Measurements from ENCODE around the gene MEI4.
"Not testable (repeated sequence)": the region's sequence is repeated elsewhere in the genome, so short reads cannot be mapped to it uniquely, and the experiment has no call there.

The MEI4 gene

DNA sequence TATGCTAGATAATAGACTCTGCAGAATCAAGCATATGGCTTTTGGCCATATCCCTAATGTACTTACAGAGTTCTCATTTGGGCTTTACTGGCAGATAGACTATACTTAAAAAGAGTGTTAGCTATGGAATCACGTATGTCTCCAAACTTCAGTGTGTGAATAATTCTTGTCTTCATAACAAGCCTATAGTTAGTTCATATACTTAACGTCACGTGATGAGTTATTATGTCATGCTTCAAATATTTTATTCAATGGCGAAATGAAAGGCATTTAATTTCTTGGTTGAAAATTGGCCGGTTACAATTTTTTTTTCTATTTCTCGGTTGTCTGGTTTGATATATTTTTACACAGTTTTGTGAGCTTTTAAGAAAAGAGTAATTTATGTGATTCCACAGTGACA, 62.7 kb downstream of the MEI4 start:
- no peak for TF ChIP-seq EZH2 (IDR thresholded peaks at IDR 0.05; ENCODE audit: borderline replicate concordance, low read depth, low read length, severe bottlenecking)
- TF ChIP-seq, protein P1, sequence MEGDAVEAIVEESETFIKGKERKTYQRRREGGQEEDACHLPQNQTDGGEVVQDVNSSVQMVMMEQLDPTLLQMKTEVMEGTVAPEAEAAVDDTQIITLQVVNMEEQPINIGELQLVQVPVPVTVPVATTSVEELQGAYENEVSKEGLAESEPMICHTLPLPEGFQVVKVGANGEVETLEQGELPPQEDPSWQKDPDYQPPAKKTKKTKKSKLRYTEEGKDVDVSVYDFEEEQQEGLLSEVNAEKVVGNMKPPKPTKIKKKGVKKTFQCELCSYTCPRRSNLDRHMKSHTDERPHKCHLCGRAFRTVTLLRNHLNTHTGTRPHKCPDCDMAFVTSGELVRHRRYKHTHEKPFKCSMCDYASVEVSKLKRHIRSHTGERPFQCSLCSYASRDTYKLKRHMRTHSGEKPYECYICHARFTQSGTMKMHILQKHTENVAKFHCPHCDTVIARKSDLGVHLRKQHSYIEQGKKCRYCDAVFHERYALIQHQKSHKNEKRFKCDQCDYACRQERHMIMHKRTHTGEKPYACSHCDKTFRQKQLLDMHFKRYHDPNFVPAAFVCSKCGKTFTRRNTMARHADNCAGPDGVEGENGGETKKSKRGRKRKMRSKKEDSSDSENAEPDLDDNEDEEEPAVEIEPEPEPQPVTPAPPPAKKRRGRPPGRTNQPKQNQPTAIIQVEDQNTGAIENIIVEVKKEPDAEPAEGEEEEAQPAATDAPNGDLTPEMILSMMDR (IDR thresholded peaks at IDR 0.05; ENCODE audit: borderline replicate concordance, extremely low read depth, low read length, poor library complexity, severe bottlenecking): no peak

DNA sequence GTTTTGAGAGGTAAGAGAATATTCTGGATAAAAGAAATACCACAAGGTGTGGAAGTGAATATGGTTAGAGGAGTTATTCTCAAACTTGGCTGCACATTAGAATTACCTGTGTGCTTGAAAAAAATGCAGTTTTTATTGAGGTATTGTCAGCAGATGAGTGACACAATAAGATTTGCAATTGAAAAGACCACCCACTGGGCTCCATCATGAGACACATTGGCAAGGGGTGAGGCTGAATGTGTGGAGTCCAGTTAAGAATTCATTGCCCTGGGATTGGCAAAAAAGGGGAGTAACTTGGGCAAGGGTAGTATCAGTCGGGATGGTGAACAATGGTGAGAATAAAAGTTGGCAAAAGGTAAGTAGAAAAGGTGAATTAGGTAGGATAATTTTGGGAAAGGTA, 63.5 kb downstream of the MEI4 start:
- no peak overlapping the region for H3K4me2 ChIP-seq (ENCODE audit: insufficient read depth, low read length)
- no peak overlapping the region for H3K4me3 ChIP-seq (ENCODE audit: low read depth in 1 of 2, low read length in 2 of 2)
- H3K4me1 ChIP-seq (ENCODE audit: insufficient read depth, low read length): no peaks in the 10 kb centered on the region
- no peaks in the 10 kb centered on the region for H3K9me3 ChIP-seq (ENCODE audit: insufficient read depth, low read length, severe bottlenecking)
- no peak overlapping the region for H2AFZ ChIP-seq (ENCODE audit: low read depth, low read length)
- ATAC-seq (ENCODE audit: insufficient read depth, low read depth): no peak
- no peaks in the 10 kb centered on the region for H3K36me3 ChIP-seq (ENCODE audit: insufficient read depth, low read length)
- no peak overlapping the region for H3K9ac ChIP-seq (ENCODE audit: low read depth, low read length)
- no peak overlapping the region for H3K27ac ChIP-seq (ENCODE audit: low read length)
- no peak for TF ChIP-seq EZH2 (IDR thresholded peaks at IDR 0.05; ENCODE audit: borderline replicate concordance, low read depth, low read length, severe bottlenecking)
- TF ChIP-seq, protein P1 (IDR thresholded peaks at IDR 0.05; ENCODE audit: borderline replicate concordance, extremely low read depth, low read length, poor library complexity, severe bottlenecking): no peak
- H4K20me1 ChIP-seq (ENCODE audit: insufficient read depth, low read length): no peaks in the 10 kb centered on the region
- no peak for DNase-seq
- no peaks in the 10 kb centered on the region for H3K27me3 ChIP-seq (ENCODE audit: insufficient read depth, low read length, poor library complexity)
- H3K79me2 ChIP-seq (ENCODE audit: insufficient read depth, low read length): no peaks in the 10 kb centered on the region

More for the DNA sequence above, 62.7 kb downstream of the MEI4 start:
- H3K79me2 ChIP-seq (ENCODE audit: insufficient read depth, low read length): no peaks in the 10 kb centered on the region
- no peaks in the 10 kb centered on the region for H3K9me3 ChIP-seq (ENCODE audit: insufficient read depth, low read length, severe bottlenecking)
- H3K4me1 ChIP-seq (ENCODE audit: insufficient read depth, low read length): no peaks in the 10 kb centered on the region
- ATAC-seq (ENCODE audit: insufficient read depth, low read depth): no peak
- H3K27me3 ChIP-seq (ENCODE audit: insufficient read depth, low read length, poor library complexity): no peaks in the 10 kb centered on the region
- H3K36me3 ChIP-seq (ENCODE audit: insufficient read depth, low read length): no peaks in the 10 kb centered on the region
- no peak overlapping the region for H3K9ac ChIP-seq (ENCODE audit: low read depth, low read length)
- H3K27ac ChIP-seq (ENCODE audit: low read length): no peak overlapping the region
- no peak overlapping the region for H3K4me3 ChIP-seq (ENCODE audit: low read depth in 1 of 2, low read length in 2 of 2)
- no peak for DNase-seq
- H3K4me2 ChIP-seq (ENCODE audit: insufficient read depth, low read length): no peak overlapping the region
- H2AFZ ChIP-seq (ENCODE audit: low read depth, low read length): no peak overlapping the region
- H4K20me1 ChIP-seq (ENCODE audit: insufficient read depth, low read length): no peaks in the 10 kb centered on the region

DNA sequence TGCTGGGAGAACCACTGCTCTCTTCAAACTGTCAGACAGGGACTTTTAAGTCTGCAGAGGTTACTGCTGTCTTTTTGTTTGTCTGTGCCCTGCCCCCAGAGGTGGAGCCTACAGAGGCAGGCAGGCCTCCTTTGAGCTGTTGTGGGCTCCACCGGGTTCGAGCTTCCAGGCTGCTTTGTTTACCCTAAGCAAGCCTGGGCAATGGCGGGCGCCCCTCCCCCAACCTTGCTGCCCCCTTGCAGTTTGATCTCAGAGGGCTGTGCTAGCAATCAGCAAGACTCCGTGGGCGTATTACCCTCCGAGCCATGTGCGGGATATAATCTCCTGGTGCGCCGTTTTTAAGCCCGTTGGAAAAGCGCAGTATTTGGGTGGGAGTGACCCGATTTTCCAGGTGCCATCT, 83.2 kb downstream of the MEI4 start:
- H3K4me3 ChIP-seq (ENCODE audit: low read depth in 1 of 2, low read length in 2 of 2); H3K79me2 ChIP-seq (ENCODE audit: insufficient read depth, low read length); H3K9ac ChIP-seq (ENCODE audit: low read depth, low read length); ATAC-seq (ENCODE audit: insufficient read depth, low read depth); H4K20me1 ChIP-seq (ENCODE audit: insufficient read depth, low read length); H3K4me2 ChIP-seq (ENCODE audit: insufficient read depth, low read length); H3K27me3 ChIP-seq (ENCODE audit: insufficient read depth, low read length, poor library complexity); H3K36me3 ChIP-seq (ENCODE audit: insufficient read depth, low read length); H2AFZ ChIP-seq (ENCODE audit: low read depth, low read length); DNase-seq; H3K27ac ChIP-seq (ENCODE audit: low read length); H3K4me1 ChIP-seq (ENCODE audit: insufficient read depth, low read length); H3K9me3 ChIP-seq (ENCODE audit: insufficient read depth, low read length, severe bottlenecking): not testable (repeated sequence)

DNA sequence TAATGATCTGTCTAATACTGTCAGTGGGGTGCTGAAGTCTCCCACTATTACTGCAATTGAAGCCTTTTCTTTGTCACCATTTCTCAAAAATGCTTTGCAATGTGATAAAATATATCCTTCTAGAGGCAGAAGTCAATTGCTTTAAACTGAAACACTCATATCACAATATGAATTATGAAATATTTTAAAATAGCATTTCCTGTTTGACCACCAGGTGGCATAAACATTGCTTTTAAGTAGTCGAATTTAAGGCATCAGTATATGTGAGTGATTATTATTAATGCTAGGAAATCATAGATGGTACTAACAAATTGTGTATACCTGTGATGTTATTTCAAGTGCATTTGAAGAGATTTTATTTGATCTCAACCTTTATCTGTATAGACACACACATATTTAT, 87.5 kb downstream of the MEI4 start:
- no peaks in the 10 kb centered on the region for H3K79me2 ChIP-seq (ENCODE audit: insufficient read depth, low read length)
- no peak for ATAC-seq (ENCODE audit: insufficient read depth, low read depth)
- no peak overlapping the region for H2AFZ ChIP-seq (ENCODE audit: low read depth, low read length)
- TF ChIP-seq EZH2 (IDR thresholded peaks at IDR 0.05; ENCODE audit: borderline replicate concordance, low read depth, low read length, severe bottlenecking): no peak
- TF ChIP-seq, protein P1 (IDR thresholded peaks at IDR 0.05; ENCODE audit: borderline replicate concordance, extremely low read depth, low read length, poor library complexity, severe bottlenecking): peak; percentile 54
- H3K27ac ChIP-seq (ENCODE audit: low read length): no peak overlapping the region
- no peak overlapping the region for H3K4me3 ChIP-seq (ENCODE audit: low read depth in 1 of 2, low read length in 2 of 2)
- H4K20me1 ChIP-seq (ENCODE audit: insufficient read depth, low read length): no peaks in the 10 kb centered on the region
- no peaks in the 10 kb centered on the region for H3K4me1 ChIP-seq (ENCODE audit: insufficient read depth, low read length)
- H3K9me3 ChIP-seq (ENCODE audit: insufficient read depth, low read length, severe bottlenecking): no peaks in the 10 kb centered on the region
- DNase-seq: no peak
- no peak overlapping the region for H3K4me2 ChIP-seq (ENCODE audit: insufficient read depth, low read length)
- no peaks in the 10 kb centered on the region for H3K27me3 ChIP-seq (ENCODE audit: insufficient read depth, low read length, poor library complexity)
- no peak overlapping the region for H3K9ac ChIP-seq (ENCODE audit: low read depth, low read length)
- no peaks in the 10 kb centered on the region for H3K36me3 ChIP-seq (ENCODE audit: insufficient read depth, low read length)

DNA sequence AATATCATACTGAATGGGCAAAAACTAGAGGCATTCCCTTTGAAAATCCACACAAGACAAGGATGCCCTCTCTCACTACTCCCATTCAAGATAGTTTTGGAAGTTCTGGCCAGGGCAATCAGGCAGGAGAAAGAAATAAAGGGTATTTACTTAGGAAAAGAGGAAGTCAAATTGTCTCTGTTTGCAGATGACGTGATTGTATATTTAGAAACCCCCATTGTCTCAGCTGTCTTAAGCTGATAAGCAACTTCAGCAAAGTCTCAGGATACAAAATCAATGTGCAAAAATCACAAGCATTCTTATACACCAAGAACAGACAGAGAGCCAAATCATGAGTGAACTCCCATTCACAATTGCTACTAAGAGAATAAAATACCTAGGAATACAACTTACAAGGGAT, 99.3 kb downstream of the MEI4 start:
- H3K4me3 ChIP-seq (ENCODE audit: low read depth in 1 of 2, low read length in 2 of 2); H3K4me2 ChIP-seq (ENCODE audit: insufficient read depth, low read length); H3K79me2 ChIP-seq (ENCODE audit: insufficient read depth, low read length): not testable (repeated sequence)

More for the DNA sequence above, 99.3 kb downstream of the MEI4 start:
- H2AFZ ChIP-seq (ENCODE audit: low read depth, low read length); H4K20me1 ChIP-seq (ENCODE audit: insufficient read depth, low read length); H3K27me3 ChIP-seq (ENCODE audit: insufficient read depth, low read length, poor library complexity); DNase-seq; H3K27ac ChIP-seq (ENCODE audit: low read length); H3K9ac ChIP-seq (ENCODE audit: low read depth, low read length); H3K36me3 ChIP-seq (ENCODE audit: insufficient read depth, low read length); H3K4me1 ChIP-seq (ENCODE audit: insufficient read depth, low read length); H3K9me3 ChIP-seq (ENCODE audit: insufficient read depth, low read length, severe bottlenecking); ATAC-seq (ENCODE audit: insufficient read depth, low read depth): not testable (repeated sequence)
